Ectodermal cell (in vitro differentiated cells): ENCODE measurements around the gene MAFG.
"Not testable (repeated sequence)": the region's sequence is repeated elsewhere in the genome, so short reads cannot be mapped to it uniquely, and the experiment has no call there.

Experiments used
- H3K27ac ChIP-seq: 2 replicates; pipeline ENCODE4 v1.7.0; 2013; ENCODE audit warnings: mild to moderate bottlenecking, low read depth, low read length; ENCODE audit not compliant: insufficient read depth, poor library complexity, severe bottlenecking
- H3K27me3 ChIP-seq: 2 replicates; pipeline ENCODE4 v1.7.0; 2013; ENCODE audit warnings: mild to moderate bottlenecking, low read length; ENCODE audit not compliant: insufficient read depth, control insufficient read depth, poor library complexity, severe bottlenecking
- H3K36me3 ChIP-seq: one replicate; pipeline ENCODE4 v1.7.0; 2013; ENCODE audit warnings: low read length; ENCODE audit not compliant: control insufficient read depth, insufficient read depth
- H3K4me1 ChIP-seq: one replicate; pipeline ENCODE4 v1.7.0; 2013; ENCODE audit warnings: low read length; ENCODE audit not compliant: control insufficient read depth, insufficient read depth
- H3K4me3 ChIP-seq: 2 replicates; pipeline ENCODE4 v1.7.0; 2013; ENCODE audit warnings: low read depth, low read length, control low read depth; ENCODE audit not compliant: insufficient read depth
- H3K9me3 ChIP-seq: 2 replicates; pipeline ENCODE4 v1.7.0; 2013; ENCODE audit warnings: mild to moderate bottlenecking, low read length, moderate library complexity; ENCODE audit not compliant: control insufficient read depth
- WGBS, 2 experiments: methylation state at CpG; one replicate each; pipeline ENCODE4 v1.1.7; 2013; ENCODE audit warnings: missing lambda C conversion rate in 2 of 2; 5-methylcytosine and 5-hydroxymethylcytosine counted together

The MAFG gene

GRCh38 chr17:81921537-81921862 is 6.0 kb downstream of the MAFG start:
- WGBS, 2 experiments = 85% methylated on average over 2 of the region's 3 CpGs; no CpG with 5 or more reads in 1 of the 2 experiments
- peaks cover 29% of the 10 kb centered on the region for H3K4me1 ChIP-seq
- H3K27ac ChIP-seq = no peak overlapping the region

GRCh38 chr17:81920612-81921536 is 6.7 kb downstream of the MAFG start:
- H3K27ac ChIP-seq = no peak overlapping the region
- H3K4me1 ChIP-seq = peaks cover 25% of the 10 kb centered on the region
- H3K36me3 ChIP-seq = no peaks in the 10 kb centered on the region
- H3K4me3 ChIP-seq = no peak overlapping the region
- no peaks in the 10 kb centered on the region for H3K27me3 ChIP-seq
- no peaks in the 10 kb centered on the region for H3K9me3 ChIP-seq
- WGBS, 2 experiments = 94 to 95% methylated on average over 33 of the region's 33 CpGs

More at GRCh38 chr17:81921537-81921862, 6.0 kb downstream of the MAFG start:
- no peaks in the 10 kb centered on the region for H3K9me3 ChIP-seq
- no peaks in the 10 kb centered on the region for H3K36me3 ChIP-seq
- H3K4me3 ChIP-seq = no peak overlapping the region
- no peaks in the 10 kb centered on the region for H3K27me3 ChIP-seq

GRCh38 chr17:81918832-81919545 is 8.5 kb downstream of the MAFG start:
- H3K9me3 ChIP-seq = no peaks in the 10 kb centered on the region
- H3K4me1 ChIP-seq = peaks cover 13% of the 10 kb centered on the region
- WGBS, 2 experiments = 90 to 92% methylated on average over 15 of the region's 15 CpGs
- H3K36me3 ChIP-seq = peaks cover 5% of the 10 kb centered on the region
- no peaks in the 10 kb centered on the region for H3K27me3 ChIP-seq
- H3K4me3 ChIP-seq = no peak overlapping the region
- no peak overlapping the region for H3K27ac ChIP-seq

- not testable (repeated sequence) for H3K9me3 ChIP-seq, H3K27ac ChIP-seq, H3K4me3 ChIP-seq, H3K4me1 ChIP-seq, H3K27me3 ChIP-seq
- H3K36me3 ChIP-seq = peaks cover 12% of the 10 kb centered on the region
- WGBS, 2 experiments = 46 to 49% methylated on average over 9 of the region's 9 CpGs
Measured at GRCh38 chr17:81918333-81918669, 9.2 kb downstream of the MAFG start.

- peaks cover 6% of the 10 kb centered on the region for H3K4me1 ChIP-seq
- H3K4me3 ChIP-seq = peak within 1 kb of the TSS; percentile 81
- no peak within 1 kb of the TSS for H3K27ac ChIP-seq
- H3K36me3 ChIP-seq = peaks cover 12% of the 10 kb centered on the region
- H3K9me3 ChIP-seq = no peaks in the 10 kb centered on the region
- 1% methylated on average over 88 to 94 of the region's 94 CpGs for WGBS, 2 experiments
- no peaks in the 10 kb centered on the region for H3K27me3 ChIP-seq
Measured at GRCh38 chr17:81917565-81918332, 9.8 kb downstream of the MAFG start, which contains the start of gene SIRT7. Gene SIRT7, minus strand, starts transcription at chr17:81918176. Its CDS starts 45 bp downstream, at chr17:81918131.

GRCh38 chr17:81916234-81917001 is 11.1 kb downstream of the MAFG start:
- whole genome bisulfite sequencing, 2 experiments = 84 to 87% methylated on average over 21 of the region's 21 CpGs
- H3K4me1 ChIP-seq = peaks cover 6% of the 10 kb centered on the region
- H3K27ac ChIP-seq = no peak overlapping the region
- no peaks in the 10 kb centered on the region for H3K27me3 ChIP-seq
- no peak overlapping the region for H3K4me3 ChIP-seq
- peaks cover 12% of the 10 kb centered on the region for H3K36me3 ChIP-seq
- H3K9me3 ChIP-seq = no peaks in the 10 kb centered on the region

- Histone ChIP-seq H3K4me1 (peaks cover 9% of the 10 kb centered on the region), H3K9me3 (no peaks in the 10 kb centered on the region), H3K27me3 (peaks cover 6% of the 10 kb centered on the region), H3K36me3 (peaks cover 12% of the 10 kb centered on the region), H3K27ac (no peak overlapping the region), H3K4me3 (no peak overlapping the region)
- WGBS, 2 experiments = 96 to 97% methylated on average over 12 of the region's 12 CpGs
Measured at GRCh38 chr17:81915331-81915730, 12.2 kb downstream of the MAFG start.

- no peak overlapping the region for H3K4me3 ChIP-seq
- no peaks in the 10 kb centered on the region for H3K9me3 ChIP-seq
- peaks cover 12% of the 10 kb centered on the region for H3K36me3 ChIP-seq
- peaks cover 13% of the 10 kb centered on the region for H3K4me1 ChIP-seq
- 96 to 97% methylated on average over 36 of the region's 36 CpGs for WGBS, 2 experiments
- H3K27ac ChIP-seq = no peak overlapping the region
- H3K27me3 ChIP-seq = peaks cover 15% of the 10 kb centered on the region
Measured at GRCh38 chr17:81914103-81914850, 13.3 kb downstream of the MAFG start.
